ENCODE measurements around the gene RBM6.

DNA sequence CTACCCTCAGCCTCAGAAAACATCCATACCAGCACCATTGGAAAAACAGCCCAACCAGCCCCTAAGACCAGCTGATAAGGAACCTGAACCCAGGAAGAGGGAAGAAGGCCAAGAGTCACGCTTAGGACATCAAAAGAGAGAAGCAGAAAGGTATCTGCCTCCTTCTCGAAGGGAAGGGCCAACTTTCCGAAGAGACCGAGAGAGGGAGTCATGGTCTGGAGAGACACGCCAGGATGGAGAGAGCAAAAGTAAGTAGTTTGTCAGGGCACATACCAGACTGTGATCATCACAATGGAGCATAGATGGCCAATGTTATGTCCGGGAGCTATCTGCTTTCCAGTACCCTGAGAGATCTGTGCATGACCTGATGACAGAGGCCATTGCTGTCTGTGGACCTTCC is 117.8 kb downstream of the RBM6 start:
- TF ChIP-seq CTCF (IDR thresholded peaks at IDR 0.05 in 8 of 11, conservative IDR thresholded peaks at IDR 0.05 in 3 of 11) (no peak), POLR2AphosphoS5 (IDR thresholded peaks at IDR 0.05) (no peak), POLR2A (IDR thresholded peaks at IDR 0.05) (no peak)
